ENCODE measurements around the gene PNPT1. TPM values are rescaled to one million over a fixed set of nuclear protein-coding genes. Genes with fewer than 3 reads are reported as not detected.

Gene PNPT1
- total RNA-seq, 4 donors from 2014 or later = 13.1 to 24.9 (median 14.2) TPM

DNA sequence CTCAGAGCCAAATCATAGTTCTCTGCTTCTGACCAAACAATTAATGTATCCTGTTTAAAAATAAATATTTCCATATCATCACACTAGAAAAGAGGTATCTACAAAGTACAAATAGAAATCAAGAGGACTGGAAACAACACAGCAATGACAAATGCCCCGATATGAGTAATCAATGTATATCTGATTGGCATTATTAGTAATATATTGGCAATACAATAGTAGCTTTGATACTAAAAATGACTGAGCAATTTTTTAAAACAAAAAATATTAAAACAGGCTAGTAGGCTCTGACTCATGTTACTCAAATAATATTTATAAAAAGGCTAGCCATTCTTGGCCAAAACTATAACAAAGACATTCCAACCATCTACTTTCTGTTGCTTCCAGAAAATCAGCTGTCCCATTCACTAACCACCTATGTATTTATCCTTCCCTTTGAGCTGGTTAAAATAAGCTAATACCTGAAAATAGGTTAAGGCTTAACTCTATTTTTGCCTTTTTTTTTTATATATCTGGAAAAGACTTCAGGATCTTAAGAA lies 89.5 kb downstream of the PNPT1 start:
- TF ChIP-seq, protein P1, sequence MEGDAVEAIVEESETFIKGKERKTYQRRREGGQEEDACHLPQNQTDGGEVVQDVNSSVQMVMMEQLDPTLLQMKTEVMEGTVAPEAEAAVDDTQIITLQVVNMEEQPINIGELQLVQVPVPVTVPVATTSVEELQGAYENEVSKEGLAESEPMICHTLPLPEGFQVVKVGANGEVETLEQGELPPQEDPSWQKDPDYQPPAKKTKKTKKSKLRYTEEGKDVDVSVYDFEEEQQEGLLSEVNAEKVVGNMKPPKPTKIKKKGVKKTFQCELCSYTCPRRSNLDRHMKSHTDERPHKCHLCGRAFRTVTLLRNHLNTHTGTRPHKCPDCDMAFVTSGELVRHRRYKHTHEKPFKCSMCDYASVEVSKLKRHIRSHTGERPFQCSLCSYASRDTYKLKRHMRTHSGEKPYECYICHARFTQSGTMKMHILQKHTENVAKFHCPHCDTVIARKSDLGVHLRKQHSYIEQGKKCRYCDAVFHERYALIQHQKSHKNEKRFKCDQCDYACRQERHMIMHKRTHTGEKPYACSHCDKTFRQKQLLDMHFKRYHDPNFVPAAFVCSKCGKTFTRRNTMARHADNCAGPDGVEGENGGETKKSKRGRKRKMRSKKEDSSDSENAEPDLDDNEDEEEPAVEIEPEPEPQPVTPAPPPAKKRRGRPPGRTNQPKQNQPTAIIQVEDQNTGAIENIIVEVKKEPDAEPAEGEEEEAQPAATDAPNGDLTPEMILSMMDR (IDR thresholded peaks at IDR 0.05; ENCODE audit: low read depth) = no peak

DNA sequence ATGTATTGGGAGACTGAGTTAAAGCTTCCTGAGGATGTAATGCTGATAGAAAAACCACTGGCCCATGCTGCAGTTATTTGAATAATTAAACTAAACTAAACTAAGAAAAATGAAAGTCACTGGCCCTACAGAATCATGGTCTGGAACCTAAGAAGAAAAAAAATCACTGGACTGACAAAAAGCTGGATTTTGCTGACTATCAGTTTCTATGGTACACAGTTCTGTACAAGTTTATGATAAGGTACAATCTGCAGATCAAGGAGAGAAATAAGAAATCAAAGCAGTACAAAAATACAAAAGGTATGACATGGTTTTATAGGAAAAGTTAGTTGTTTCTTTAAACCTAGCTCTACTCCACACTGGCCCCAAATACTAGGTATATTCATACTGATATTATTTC lies 91.8 kb downstream of the PNPT1 start:
- TF ChIP-seq, protein P1 (IDR thresholded peaks at IDR 0.05; ENCODE audit: low read depth) = no peak

DNA sequence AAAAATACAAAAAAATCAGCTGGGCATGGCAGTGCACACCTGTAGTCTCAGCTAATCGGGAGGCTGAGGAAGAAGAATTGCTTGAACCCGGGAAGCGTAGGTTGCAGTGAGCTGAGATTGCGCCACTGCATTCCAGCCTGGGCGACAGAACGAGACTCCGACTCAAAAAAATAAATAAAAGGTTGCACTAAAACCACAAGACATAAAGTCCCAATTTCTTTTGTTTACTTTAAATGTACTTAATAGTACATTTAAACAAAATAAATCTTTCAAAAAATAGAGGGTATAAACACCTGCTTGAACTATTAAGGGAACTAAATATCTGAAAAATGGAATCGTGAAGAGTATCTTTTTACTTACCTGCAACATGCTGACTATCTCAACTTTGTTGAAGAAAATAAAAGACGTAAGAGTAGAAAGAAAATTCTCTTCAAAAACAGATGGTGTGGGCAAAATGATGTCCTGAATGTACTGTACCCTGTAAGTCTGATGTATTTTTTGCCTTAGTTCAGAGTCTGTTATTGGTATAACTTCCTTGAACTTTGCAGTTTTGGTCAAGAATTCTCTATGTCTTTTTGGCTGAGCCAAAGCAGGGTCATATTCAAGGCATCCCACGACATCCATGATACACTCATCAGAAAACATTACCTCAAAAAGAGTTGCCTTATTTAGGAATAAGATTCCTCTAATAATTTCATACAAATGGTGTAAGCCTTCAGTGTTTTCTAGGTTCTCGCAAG lies 95.4 kb downstream of the PNPT1 start:
- TF ChIP-seq, protein P1 (IDR thresholded peaks at IDR 0.05; ENCODE audit: low read depth) = no peak

DNA sequence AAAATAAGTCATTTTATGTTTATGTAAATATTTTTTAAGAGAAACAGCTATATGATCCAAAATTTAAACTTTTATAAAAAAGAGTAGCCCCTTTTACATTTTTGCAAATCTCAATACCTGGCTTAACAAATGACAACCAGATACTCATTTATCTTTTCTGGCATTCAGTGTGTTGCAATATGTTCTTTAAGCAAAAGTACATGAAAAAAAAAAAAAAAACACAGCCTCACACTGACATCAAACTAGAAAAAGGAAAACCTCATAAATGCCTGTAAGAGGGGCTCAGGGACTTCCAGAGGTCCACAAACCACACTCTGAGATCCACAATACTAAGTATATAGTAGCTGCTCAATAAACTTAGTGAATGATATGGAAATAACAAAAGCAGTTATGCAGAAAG lies 98.1 kb downstream of the PNPT1 start:
- TF ChIP-seq, protein P1 (IDR thresholded peaks at IDR 0.05; ENCODE audit: low read depth) = no peak

DNA sequence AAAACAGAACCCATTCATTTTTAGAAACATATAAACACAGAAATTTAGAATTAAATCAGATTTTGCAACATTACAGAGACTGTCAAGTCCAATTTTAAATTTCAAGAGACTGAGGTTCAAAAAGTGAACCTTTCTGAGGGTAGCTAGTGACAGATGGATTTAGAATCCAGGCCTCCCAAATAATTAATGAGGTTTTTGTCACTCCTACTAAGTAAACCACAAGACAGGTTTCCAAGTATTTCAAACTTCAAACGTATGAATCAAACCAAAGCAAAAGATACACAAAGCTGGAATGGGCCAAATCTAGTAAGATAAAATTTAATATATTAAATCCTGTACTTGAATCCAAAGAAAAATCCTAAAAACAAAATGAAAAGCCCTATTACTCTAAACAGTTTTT lies 101.5 kb downstream of the PNPT1 start:
- TF ChIP-seq, protein P1 (IDR thresholded peaks at IDR 0.05; ENCODE audit: low read depth) = no peak

DNA sequence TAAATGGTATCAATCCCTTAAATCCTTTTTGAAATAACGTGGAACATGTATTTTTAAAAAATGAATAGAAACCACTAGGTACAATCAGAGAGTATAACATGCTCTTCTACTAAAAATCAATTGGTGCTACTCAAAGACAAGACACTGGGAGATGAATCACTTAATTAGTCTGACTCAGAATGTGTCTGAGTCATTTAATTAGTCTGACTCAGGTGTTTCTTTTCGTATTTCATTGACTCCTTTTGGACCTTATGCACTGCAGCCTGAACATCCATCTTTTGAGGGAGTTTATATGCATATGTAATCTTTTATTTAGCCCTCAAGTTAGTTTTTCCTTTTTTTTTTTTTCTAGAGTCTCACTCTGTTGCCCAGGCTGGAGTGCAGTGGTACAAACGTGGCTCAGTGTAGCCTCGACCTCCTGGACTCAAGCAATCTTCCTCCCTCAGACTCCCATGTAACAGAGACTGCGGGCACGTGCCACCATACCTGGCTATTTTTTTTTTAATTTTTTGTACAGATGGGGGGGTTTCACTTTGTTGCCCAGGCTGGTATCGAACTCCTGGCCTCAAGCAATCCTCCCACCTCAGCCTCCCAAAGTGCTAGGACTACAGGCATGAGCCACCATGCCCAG lies 102.7 kb downstream of the PNPT1 start:
- TF ChIP-seq, protein P1 (IDR thresholded peaks at IDR 0.05; ENCODE audit: low read depth) = no peak

DNA sequence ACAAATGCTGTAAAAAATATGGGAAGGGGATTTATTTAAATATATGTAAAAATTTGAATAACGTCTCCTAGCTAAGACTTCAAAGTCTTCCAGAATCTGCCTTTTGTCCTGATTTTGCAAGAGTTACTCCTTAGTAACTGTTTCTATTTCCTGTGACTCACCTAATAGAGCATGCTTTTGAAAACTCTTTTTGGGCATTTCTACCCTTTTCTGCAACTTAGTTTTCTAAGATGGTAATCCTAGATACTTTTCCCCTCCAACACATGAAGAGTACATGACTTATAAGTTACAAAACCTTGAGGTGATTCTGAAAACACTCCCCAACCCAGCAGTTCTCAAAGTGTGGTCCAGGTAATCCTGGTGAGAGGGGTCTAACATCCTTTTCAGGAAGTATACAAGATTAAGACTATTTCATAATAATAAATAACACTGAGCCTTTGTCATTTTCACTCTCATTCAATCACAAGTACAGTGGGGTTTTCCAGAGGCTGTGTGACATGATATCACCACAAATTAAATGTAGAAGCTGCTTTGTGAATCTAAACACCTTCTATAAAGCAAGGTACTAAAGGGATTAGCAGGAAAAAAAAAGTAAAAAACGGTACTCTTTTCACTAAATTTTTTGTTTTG lies 108.1 kb downstream of the PNPT1 start:
- TF ChIP-seq, protein P1 (IDR thresholded peaks at IDR 0.05; ENCODE audit: low read depth) = no peak

All from subcutaneous adipose tissue (tissue), 4 donors.